Thoracic aorta (tissue), 2 donors: ENCODE results near the gene PEX7. TPM values are rescaled to one million over a fixed set of nuclear protein-coding genes. Genes with fewer than 3 reads are reported as not detected.

Experiments
- ATAC-seq: fragments of 150-250 bp; one replicate; pipeline ENCODE4 v1.8.0; 2017; ENCODE audit warnings: low read depth; ENCODE audit not compliant: insufficient number of reproducible peaks, low FRiP score
- DNase-seq: peaks from one replicate; pipeline ENCODE4 v3.0.0-alpha.2; 2020; ENCODE audit warnings: low spot score
- H3K27ac ChIP-seq, 2 donors: fragments of 200-600 bp; sonication (generic); 1 replicate in 1 of 2; 2 replicates in 1 of 2; pipeline ENCODE4 v1.5.1; 2016; ENCODE audit warnings: mild to moderate bottlenecking in 2 of 2, moderate library complexity in 2 of 2
- H3K27me3 ChIP-seq: fragments of 200-600 bp; sonication (generic); replicated peaks from 2 replicates; pipeline ENCODE4 v1.6.0; 2016; ENCODE audit warnings: mild to moderate bottlenecking; ENCODE audit not compliant: insufficient read depth
- H3K36me3 ChIP-seq: fragments of 200-600 bp; sonication (generic); one replicate; pipeline ENCODE4 v1.5.1; 2016
- H3K4me1 ChIP-seq, 2 donors: fragments of 200-600 bp; sonication (generic); 1 replicate in 1 of 2; 2 replicates in 1 of 2; pipeline versions ENCODE4 v1.5.1 to v1.6.0; 2016; ENCODE audit warnings: low read depth in 2 of 2, mild to moderate bottlenecking in 1 of 2; ENCODE audit not compliant: control insufficient read depth in 1 of 2
- H3K4me3 ChIP-seq: fragments of 200-600 bp; sonication (generic); 2 replicates; pipeline ENCODE4 v1.5.1; 2016; ENCODE audit warnings: mild to moderate bottlenecking
- H3K9me3 ChIP-seq: fragments of 200-600 bp; sonication (generic); 2 replicates; pipeline ENCODE4 v1.5.1; 2016
- total RNA-seq, 2 donors: library from RNA; depleted of rRNA; stranded (reverse); fragments of >200 nt; gene quantifications; one replicate each; pipeline versions ENCODE4 v1.1.0 to v1.2.3, GENCODE V29; 2016
- TF ChIP-seq, protein P1 (sequence below): fragments of 200-600 bp; sonication (generic); IDR thresholded peaks from one replicate; pipeline ENCODE4 v1.5.1; 2019; ENCODE audit warnings: antibody characterized with exemption

Gene PEX7
- total RNA-seq, 2 donors from 2014 or later: 7.6 TPM

DNA sequence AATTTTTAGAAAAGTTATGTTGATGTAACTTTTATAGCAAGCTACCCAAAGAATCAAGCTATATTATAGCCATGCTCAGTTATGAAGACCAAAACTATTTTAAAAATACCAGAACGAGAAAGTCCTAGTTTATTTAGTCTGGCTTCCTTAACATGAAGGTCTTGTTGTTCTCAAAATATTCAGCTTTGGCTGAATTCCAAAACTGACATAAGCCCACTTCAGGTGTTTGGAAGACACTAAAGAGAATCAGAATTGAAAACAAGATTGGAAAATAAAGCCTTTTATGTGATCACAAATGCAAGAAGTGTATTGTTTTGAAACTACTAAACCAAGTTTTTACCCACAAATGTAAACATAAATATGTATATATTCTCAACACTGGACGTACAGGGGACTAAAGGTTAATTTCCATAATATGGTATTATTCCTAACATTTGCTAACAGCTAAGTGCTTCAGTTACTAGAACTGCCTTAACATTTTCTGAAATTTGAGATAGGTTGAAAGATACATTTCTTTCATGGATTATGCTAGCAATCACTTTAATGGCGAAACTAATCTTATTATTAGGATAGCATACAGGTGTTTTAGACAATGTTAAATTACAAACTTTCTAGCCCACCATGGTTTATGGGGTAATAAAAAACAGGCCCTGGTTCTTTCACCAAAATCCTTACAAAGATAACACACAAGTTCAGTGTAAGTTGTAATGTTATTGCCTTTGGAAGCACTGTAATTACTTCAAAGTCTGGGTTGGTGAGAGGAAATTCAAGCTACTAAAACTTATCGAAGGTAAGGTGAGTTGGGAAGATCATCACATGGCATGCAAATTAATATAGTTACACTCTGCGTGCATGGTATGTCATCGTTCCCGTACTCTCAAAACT, 31.7 kb upstream of the PEX7 start:
- DNase-seq (no peak), ATAC-seq (no peak)
- H3K27me3 ChIP-seq: no peaks in the 10 kb centered on the region
- peaks cover 24 to 46% of the 10 kb centered on the region in 2 donors for H3K4me1 ChIP-seq
- peak overlapping the region; percentile 87 for H3K4me3 ChIP-seq
- peak overlapping the region; percentile 97 to 98 for H3K27ac ChIP-seq
- TF ChIP-seq, protein P1, sequence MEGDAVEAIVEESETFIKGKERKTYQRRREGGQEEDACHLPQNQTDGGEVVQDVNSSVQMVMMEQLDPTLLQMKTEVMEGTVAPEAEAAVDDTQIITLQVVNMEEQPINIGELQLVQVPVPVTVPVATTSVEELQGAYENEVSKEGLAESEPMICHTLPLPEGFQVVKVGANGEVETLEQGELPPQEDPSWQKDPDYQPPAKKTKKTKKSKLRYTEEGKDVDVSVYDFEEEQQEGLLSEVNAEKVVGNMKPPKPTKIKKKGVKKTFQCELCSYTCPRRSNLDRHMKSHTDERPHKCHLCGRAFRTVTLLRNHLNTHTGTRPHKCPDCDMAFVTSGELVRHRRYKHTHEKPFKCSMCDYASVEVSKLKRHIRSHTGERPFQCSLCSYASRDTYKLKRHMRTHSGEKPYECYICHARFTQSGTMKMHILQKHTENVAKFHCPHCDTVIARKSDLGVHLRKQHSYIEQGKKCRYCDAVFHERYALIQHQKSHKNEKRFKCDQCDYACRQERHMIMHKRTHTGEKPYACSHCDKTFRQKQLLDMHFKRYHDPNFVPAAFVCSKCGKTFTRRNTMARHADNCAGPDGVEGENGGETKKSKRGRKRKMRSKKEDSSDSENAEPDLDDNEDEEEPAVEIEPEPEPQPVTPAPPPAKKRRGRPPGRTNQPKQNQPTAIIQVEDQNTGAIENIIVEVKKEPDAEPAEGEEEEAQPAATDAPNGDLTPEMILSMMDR: no peak
- H3K36me3 ChIP-seq: no peaks in the 10 kb centered on the region
- no peaks in the 10 kb centered on the region for H3K9me3 ChIP-seq

DNA sequence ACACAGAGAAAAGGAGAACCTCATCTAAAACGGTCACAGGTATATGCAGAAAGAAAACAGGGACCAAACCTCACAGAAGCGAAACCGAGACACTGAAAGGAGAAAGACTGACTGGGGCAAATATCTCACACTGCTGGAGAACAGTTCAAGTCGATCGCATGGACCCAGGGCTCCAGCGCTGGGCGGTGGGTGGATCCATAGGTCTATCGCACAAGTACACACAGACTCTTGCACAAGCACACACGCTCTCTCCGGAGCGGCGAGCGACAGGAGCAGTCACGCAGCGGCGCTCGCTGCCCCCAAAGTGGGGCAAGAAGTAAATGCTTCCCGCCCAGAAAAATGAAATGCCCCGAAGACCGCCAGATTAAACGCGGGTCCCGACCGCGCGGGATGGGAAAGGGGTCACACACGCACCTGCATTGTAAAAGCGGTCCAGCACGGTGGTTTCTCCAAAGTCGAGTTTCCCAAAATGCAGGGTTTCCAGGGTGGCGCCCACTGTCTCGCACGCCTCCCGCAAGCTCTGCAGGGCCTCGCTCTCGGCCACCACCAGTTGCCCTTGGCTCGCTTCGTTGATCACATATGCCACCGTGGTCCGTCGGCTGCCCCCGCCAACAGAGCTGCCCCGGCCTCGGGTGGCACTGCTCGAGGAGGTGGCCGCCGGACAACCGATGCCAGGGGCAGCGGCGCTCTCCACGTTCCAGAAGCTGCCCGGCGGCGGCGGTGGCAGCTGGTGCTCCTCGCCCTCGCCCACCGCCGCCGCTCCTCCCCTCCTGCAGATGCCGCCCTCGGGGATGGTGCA, 30.9 kb upstream of the PEX7 start:
- DNase-seq: peak; percentile 40
- H3K4me1 ChIP-seq: peaks cover 16 to 37% of the 10 kb centered on the region in 2 donors

DNA sequence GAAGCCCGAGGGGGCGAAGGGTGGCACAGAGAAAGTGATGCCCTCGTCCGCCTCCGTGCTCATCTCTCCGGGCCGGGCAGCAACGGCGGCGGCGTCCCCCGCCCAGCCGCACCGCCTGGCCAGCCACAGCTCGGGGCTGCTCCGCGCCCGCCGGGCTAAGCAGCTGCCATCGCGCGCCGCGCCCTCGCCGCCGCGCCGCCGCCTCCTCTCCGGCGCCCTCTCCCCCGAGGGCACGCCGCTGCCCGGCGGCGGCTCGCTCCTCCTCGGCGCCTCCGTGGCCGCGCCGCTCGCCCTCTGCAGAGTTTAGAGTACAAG, 30.3 kb upstream of the PEX7 start:
- peak overlapping the region; percentile 97 to 98 for H3K27ac ChIP-seq
- H3K9me3 ChIP-seq: no peaks in the 10 kb centered on the region
- H3K4me3 ChIP-seq: peak overlapping the region; percentile 87
- no peak for DNase-seq
- no peaks in the 10 kb centered on the region for H3K36me3 ChIP-seq
- H3K27me3 ChIP-seq: no peaks in the 10 kb centered on the region
- no peak for ATAC-seq
- TF ChIP-seq, protein P1: no peak
- peaks cover 12 to 32% of the 10 kb centered on the region in 2 donors for H3K4me1 ChIP-seq

More for the DNA sequence above, 30.9 kb upstream of the PEX7 start:
- Histone ChIP-seq H3K27me3 (no peaks in the 10 kb centered on the region), H3K27ac (peak overlapping the region; percentile 97 to 98), H3K9me3 (no peaks in the 10 kb centered on the region), H3K4me3 (peak overlapping the region; percentile 87), H3K36me3 (no peaks in the 10 kb centered on the region)
- TF ChIP-seq, protein P1: no peak
- no peak for ATAC-seq

DNA sequence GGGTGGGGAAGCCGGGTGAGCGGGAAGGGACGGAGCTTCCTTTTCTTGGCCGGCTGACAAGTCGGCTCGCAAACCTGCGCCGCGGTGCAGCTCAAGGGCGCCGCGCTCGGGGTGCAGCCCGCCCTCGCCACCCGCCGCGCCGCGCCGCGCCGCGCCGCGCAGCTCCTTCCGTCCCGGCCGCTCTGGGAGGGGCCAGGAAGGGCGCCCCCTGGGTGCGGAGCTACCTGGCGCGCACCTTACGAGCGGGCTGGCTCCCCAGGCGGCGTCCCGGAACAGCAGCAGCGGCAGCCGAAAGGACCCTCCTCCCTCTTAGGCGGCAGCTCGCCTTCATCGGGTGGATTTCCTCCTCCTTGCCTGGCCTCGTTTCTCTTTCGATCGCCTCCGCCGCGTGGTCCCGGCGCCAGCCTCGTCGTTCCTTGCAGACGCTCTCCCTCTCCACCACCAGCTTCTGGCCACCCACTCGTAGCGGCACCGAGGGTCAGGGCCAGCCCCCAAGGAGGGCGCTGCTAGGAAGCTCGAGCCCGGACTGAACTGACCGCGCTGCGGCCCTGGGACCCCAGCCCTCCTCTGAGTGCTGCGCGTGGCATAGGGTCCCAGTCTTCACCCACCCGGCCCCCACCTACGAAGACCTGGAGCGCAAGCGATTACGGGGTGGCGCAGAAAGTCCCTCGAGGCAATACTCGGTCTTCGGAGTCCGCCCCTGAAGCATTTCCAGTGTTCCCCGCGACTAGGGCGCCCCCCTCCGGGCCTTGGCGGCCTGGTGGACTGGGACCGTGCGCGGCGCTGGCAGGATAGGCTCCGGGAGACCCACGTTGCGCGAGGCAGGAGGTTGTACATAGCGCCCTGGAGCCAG, 29.8 kb upstream of the PEX7 start, which contains the start of gene MAP3K5:
Gene MAP3K5, minus strand, starts transcription at position 68 of the 853 bp plus-strand sequence. CDS start 320 bp downstream, outside the sequence.
- Histone ChIP-seq H3K36me3 (no peaks in the 10 kb centered on the region), H3K9me3 (no peaks in the 10 kb centered on the region), H3K27me3 (no peaks in the 10 kb centered on the region), H3K27ac (peak within 1 kb of the TSS; percentile 97 to 98), H3K4me1 (peaks cover 6 to 26% of the 10 kb centered on the region in 2 donors), H3K4me3 (peak within 1 kb of the TSS; percentile 87)
- TF ChIP-seq, protein P1: peak; percentile 76
- peak; percentile 76 for DNase-seq
- peak; percentile 66 for ATAC-seq
